Activated CD8-positive, alpha-beta memory T cell treated with anti-CD3 and anti-CD28 coated beads for 1 hour (primary cell): ENCODE measurements around the gene INF2.

Source experiments
- DNase-seq, 2 donors: peaks; one replicate each; pipeline ENCODE4 v3.0.0-alpha.2; 2020; ENCODE audit warnings: low read depth in 1 of 2; ENCODE audit errors: extremely low read depth in 1 of 2

INF2 gene

DNA sequence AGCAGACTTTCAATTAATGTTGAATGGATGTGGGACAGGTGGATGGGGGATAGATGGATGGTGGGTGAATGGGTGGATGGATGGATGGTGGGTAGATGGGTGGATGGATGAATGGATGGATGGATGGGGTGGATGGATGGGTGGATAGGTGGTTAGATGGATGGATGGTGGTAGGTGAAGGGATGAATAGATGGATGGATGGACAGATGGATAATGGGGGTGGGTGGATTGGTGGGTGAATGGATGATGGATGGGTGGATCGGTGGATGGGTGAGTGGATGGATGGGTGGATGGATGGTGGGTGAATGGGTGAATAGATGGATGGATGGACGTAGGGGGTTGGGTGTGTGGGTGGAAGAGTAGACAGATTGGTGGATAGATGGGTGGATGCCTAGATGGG, 14.0 kb upstream of the INF2 start:
- no peak for DNase-seq

DNA sequence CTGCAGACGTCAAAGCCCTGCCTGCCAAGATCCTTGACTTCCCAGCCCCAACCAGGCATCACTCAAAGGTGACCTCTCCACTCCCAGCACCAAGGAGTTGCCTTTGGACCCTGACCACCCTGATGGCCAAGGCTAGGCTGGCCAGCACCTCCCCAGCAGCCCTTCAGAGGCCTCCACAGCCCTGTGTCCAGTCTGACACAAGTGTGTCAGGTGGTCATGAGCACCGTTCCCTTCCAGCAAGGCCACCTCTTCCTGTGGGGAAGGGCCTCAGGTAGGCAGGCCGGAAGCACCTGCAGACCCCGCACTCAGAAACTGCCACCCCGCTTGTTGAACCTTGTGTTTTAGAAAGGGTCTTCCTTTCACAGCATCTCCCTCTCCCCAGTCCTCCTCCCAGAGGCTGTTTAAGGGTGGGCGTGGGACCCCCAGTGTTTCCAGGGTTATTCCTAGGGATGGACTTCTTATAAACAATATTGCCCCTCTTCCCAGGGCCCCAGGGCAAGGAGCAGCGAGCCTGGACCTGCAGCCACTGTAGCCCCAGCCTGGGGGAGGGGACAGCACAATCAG, 13.2 kb upstream of the INF2 start:
- DNase-seq: no peak

DNA sequence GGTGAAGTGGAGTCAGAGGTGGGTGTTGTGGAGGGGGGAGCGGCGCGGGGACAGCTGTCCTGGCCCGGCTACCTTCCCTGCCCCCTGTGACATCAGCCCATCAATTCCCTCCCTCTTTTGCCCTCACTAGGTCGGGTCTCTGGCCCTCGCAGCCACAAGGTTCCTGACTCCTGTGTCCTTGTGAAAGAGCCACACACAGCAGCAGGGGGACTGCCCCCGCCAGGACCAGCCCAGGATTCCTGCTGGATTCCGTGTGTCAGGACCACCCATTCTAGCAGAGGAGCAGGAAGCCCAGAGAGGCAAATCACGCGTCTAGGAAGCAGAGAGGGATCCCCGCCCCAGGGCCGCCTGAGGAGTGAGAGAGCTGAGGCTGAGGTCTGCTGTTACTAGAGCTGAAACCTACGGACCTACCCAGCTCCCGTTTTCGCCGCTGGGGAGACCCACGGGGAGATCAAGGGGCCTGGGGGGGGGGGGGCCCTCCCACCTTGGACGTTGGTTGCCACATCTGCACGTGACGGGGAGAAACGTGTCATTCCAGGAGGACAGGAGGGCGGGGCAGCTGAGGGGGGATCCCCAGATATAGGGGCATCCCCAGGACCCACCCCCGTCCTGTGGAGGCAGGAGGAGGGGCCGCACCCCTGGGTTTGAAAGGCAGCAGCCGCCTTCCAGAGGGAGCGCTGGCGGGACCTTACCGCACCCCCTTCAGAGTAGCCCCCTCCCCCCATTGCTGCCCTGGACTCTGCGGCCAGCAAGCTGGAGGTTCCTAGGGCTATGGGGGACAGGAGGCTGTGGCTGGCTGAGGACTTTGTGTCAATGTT, 12.5 kb upstream of the INF2 start:
- DNase-seq: no peak

DNA sequence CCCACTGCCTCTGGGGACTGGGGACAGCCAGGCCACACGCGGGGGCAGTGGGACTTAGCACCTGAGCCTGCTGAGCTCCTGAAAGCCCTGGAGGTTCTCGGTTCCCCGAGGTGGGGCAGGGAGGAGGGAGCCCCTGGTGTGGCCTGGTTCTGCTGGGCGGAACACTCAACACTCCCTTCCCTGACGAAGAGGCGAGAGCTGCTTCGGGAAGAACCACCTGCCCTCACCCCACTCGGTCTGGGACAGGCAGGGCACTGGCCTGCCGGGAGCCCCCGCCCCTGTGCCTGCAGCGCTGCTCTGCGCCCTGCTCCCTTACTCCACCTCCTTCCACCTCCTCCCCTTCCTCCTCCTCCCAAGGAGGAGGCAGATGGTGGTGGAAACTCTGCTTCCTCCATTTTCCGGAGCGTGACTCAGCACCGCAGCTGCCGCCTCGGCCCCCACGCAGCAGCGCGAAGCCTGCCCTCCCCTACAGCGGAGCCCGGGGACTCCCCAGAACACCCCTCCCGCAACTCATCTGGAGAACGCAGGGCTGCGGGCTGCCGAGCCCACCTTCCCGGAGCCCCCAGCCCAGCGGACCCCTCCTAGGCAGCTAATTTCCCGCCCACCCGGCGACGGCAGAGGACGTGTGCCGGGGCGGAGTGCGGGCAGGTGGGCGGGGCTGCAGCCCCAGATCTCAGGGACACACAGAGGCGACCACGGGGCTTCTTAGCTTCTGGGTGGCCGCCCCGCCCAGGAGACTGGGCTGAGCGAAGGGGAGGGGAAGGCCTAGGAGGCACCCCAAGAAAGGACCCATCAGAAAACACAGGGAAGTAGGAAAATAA, 11.7 kb upstream of the INF2 start:
- DNase-seq: peak; percentile 32 to 57

DNA sequence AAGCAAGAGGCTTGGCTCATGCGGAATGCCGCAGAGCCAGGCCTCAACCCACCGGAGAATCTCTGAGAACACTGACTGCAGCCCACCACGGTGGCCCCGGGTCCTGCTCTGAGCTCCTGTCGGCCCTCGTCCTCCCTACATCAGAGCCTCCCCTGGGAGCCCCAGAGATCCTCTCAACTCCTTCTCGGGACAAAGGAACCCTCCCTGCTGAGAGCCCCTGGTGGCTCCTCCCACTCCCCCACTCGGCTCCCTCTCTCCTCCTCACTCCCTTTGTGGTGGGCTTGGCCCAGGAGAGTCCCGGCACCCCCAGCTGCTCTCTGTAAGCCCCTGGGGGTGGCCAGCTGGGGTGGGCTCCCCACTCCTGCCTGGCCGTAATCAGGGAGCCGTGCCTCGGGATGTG, 11.1 kb upstream of the INF2 start:
- no peak for DNase-seq

DNA sequence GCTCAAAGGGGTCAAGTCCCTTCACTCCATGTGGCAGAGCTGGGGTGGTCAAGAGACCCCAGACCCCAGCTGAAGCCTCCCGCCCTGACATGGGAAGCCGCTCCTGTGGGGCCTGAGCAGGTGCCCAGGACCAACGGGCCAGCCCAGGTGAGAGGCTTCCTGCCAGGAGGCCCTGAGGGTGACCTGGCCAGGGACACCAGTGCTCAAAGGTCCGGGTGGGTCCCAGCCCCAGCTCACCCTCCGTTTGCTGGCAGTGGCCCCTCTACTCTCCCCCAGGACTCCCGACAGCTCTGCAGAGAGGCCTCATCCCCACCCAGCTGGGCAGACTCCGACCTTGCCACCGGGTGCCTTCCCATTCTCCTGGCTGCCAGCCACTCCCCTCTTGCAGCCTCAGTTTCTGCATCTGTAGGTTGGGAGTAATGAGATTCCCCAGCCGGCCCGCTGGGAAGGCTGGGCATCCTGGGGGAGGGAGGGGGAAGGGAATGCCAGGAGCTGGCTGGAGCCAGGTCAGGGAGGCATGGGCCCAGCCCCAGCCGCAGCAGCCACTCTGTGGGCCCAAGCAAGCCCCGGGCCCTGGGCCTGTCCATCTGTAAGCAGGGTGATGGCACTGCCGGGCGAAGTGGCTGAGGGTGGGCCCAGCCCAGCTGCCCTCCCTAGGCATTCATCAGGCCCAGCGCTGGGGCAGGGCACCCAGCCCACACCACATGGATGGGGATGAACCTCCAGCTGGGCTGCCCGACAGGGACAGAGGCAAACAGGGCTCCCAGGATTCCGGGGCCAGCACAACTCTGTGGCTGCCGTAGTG, 10.3 kb upstream of the INF2 start:
- no peak for DNase-seq

DNA sequence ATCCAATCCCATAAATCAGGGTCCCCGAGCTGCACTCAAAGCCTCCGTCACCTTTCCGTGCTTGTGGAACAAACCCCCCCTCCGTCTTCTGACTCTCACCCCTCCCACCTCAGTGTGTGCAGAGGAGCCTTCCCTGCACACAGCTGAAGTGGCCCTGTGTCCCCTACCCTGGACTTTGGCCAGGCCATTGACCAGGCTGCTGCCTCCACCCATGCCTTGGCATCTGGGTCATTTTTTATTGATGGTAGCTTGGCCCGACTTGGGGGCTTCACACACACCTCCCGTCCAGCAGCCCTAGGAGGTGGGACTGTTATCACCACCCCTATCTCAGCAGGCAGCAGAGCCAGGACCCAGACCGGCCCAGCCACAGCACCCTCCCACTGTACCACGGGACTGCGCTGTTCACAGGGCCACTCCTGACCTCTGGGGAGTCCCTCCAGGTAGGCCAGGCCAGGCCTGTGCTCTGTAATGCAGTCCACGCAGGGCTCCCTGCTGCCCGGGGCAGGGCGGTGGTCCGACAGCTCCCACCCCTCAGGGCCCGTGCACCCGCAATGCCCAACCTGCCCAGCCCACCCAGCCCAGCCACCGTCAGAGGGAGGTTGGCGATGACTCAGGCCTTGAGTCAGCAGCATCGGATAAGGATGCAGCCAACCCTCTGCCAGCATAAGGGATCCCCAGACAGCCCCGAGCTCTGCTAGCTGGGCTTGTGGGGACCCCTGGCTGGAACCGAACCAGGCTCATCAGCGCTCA, 9.2 kb upstream of the INF2 start:
- no peak for DNase-seq

DNA sequence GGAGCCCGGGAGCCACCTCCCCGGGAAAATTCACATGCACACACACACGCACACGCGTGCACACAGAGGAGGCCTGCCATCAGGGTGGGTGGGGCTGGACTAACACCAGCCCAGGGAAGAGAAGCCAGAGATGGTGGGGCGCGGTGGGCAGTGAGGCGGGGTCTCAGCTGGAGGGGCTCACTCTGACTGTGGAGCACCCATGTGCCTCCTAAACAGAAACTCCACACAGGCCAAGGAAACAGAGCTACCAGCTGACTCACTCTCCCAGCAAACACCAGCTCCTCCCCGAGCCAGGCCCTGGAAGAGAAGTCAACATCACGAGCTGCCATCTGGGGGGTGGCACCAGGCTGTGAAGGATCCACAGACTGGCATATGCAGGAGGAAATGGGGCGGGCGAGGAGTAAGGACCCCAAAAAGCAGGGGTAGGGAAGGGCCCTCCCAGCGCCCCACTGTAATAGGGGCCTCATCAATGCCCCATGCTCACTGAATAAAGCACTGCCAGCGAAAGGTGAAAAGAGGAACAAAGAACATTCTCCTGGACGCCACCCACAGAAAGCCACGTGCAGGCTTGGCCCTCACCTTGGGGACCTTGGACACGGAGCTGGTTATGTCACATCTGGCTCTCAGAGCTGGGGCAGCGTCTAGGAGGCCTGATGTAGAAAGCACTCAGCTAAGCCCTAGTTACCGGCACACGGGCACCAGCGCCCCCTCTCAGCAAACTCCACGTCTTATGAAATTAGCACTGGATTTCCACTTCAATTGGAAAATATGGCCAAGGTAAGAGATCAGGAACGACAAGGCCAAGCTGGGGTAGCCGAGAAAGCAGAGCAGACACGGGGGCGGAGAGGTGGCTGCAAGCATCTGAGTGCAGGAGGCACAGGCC, 8.4 kb upstream of the INF2 start:
- no peak for DNase-seq

DNA sequence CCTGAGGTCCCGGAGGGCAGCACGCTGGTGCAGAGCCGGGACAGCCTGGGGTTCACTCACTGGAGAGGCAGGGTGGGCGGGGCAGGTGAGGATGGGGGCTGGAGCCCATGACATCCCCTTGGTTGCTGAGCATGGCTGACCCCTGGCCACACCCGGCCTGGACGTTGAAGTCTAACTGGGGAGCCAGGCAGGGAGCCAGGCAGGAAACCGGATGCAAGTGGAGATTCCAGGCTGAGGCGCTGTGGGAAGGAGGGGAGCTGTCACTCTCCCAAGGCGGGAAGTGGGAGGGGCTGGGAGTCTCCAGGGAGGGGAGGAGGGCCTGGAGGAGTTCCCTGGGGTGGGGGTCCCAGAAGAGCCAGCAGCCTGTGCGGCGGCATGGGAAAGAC, 7.7 kb upstream of the INF2 start:
- no peak for DNase-seq

DNA sequence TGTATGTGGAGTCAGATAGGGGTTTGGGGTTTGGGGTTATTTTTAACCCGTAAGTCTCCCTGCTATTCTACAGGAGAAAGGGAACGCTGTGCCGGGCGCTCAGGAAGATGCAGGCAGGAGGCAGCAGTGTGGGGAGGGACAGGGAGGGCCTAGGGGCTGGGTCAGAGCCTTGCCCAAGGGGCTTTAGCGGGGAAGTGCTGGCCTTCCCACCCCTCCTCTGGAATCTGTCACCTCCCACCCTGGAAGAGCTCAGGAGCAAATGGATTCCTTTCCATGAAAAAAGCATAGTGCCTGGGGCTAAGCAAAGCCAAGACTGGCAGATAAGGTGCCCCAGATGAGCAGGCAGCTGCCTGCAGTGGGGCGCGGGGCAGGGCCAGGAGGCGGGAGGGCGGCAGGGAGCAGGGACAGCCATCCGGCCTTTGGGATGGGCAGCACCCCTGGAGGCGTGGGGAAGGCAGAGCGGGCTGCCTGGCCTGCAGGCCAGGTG, 7.3 kb upstream of the INF2 start:
- no peak for DNase-seq

DNA sequence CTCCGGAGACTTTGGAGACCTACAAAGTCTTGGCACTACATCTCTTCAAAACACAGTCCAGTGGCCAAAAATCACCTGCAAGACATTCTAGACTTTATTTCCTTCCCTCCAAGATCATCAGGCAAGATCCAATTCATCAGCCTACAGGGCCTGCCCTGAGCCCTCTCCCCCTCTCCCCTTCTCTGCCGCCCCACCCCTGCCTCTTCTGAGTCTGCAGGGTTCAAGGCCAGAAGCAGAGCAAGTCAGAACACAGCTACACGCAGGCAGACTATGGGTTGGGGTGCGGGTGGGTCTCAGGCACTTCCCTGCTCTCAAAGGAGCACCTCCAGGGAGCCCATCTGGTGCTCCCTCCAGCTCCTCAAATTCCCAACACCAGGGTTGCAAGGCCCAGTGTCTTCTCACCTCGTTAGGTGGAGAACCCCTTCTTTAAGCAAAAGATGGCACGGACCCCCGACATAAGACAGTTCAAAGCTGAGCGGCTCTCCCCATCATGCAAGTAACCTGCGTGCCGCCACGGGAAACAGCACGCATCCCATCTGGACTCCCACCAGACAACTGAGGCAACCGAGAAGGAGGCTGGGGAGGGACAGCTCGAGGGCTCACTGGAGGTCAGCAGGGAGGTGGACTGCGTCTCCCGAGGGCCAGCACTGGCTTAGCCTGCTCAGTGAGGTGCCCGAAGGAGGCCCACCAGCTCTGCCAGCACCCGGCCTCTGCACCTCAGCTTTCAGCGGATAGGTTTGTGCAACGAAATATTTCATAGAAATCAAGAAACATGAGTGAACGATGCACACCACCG, 5.6 kb upstream of the INF2 start:
- no peak for DNase-seq

DNA sequence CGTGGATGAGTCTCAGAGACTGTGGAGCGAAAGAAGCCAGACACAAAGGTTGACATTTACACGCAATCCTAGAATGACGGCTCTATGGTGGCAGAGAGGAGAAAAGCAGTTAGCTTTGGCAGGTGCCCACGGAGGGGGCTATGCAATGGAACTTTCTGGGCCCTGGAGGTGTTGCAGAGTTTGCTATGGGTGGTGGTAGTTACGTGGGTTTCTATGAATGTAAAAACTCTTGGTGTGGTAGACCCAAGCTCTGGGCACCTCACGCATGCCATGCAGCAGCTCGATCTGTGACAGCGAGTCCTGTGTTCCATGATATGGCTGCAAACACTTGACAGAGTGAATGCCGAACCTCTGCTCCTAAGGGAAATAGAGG, 5.0 kb upstream of the INF2 start:
- no peak for DNase-seq

DNA sequence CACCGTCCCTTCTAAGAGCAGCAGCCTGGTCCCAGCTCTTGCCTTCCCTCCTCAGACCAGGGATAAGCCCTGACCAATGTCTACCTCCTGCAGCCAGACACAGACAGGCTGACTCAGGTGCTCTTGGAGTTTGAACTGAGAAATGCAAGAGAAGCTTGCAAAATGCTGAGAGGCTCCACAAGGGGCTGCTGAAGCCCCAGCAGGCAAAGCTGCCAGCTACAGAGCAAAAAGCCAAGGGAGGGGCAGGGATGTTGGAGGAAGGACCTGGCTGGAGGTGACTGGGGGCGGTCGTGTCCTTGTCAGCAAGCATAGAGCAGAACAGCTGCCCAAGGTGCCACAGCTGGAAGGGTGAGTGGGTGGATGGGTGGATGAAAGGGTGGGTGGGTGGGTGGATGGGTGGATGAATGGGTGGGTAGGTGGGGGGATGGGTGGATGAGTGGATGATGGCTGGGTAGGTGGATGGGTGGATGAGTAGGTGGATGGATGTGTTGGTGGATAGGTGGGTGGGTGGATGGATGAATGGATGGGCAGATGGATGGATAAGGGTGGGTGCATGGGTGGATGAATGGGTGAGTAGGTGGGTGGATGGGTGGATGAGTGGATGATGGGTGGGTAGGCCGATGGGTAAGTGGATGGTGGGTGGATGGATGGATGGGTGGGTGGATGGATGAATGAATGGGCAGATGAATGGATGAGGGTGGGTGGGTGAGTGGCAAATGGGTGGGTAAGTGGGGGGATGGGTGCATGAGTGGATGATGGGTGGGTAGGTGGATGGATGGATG, 4.0 kb upstream of the INF2 start:
- DNase-seq: no peak

DNA sequence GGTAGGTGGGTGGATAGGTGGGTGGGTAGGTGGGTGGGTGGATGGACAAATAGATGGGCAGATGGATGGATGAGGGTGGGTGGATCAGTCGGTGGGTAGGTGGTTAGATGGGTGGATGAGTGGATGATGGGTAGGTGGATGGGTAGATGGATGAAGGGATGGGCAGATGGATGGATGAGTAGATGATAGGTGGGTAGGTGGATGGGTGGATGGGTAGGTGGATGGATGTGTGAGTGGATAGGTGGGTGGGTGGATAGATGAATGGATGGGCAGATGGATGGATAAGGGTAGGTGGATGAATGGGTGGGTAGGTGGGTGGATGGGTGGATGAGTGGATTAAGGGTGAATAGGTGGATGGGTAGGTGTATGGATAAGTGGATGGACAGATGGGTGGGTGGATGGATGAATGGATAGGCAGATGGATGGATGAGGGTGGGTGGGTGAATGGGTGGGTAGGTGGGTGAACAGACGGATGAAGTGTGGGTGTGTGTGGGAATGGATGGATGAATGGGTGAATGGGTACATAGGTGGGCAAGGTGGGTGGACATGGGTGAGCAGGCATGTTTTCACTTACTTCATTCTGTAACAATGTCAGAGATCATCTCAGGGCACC, 3.3 kb upstream of the INF2 start:
- DNase-seq: no peak

DNA sequence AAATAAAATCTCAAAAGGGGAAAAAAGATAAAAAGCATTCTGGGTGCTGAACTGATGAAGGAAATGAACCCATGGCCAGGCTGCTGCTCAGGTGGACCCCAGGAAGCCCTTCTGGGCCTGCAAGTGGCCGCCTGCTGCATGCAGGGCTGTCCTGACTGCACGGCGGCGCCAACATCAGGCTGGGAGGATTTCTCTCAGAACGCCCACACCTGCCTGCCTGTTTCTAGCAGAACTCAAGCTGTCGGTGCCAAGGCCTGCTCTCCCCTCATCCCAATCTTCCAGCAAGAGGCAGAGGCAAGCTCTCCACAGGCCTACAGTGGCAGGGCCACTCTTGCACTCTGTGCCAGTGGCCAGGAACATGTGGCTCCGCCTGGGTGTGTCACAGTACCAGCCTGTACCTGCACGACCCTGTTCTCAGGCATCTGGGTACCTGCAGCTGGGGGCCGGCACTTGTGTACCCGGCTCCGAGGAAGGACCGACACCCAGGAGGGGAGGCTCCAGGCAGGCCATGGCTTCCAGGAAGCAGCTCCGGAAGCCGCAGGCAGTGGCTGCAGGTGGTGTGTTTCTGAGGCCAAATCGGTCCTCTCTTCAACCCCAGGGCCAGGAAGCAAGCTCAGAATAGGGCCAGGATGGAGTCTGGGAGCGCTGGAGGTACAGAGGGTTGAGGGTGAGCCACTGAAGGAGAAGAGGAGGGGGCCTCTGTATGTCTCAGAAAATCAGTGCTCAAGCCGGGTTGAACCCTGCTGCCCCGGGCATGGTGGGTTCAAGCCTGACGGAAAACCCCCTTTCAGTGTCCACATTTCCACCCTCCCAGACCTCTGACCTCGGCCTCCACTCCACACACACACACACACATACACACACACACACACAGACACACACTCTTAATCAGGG, 2.5 kb upstream of the INF2 start:
- no peak for DNase-seq
